K562 (cell line): ENCODE data around the gene GLRA3.
"Not testable (repeated sequence)": the region's sequence is repeated elsewhere in the genome, so short reads cannot be mapped to it uniquely, and the experiment has no call there.

Experiments
- CEBPB ChIP-seq: fragments of 450-650 bp; IDR thresholded peaks from 2 replicates; pipeline ENCODE4 v1.6.1; 2016; ENCODE audit warnings: missing genetic modification characterization, missing compliant biosample characterization
- CSDE1 ChIP-seq, 2 experiments: fragments of 450-650 bp; IDR thresholded peaks; 2 replicates each; pipeline ENCODE4 v1.6.1; 2016; ENCODE audit warnings: mild to moderate bottlenecking in 1 of 2
- ETV6 ChIP-seq, 3 experiments: fragments of 150-350 bp in 1 of 3; sonication (generic) in 1 of 3; formaldehyde crosslinking in 1 of 3; IDR thresholded peaks; 2 replicates each; pipeline versions ENCODE4 v1.6.1 to v1.8.0; 2014 to 2022; ENCODE audit warnings: borderline replicate concordance in 2 of 3, low read depth in 2 of 3, antibody characterized with exemption in 1 of 3, low read length in 1 of 3, mild to moderate bottlenecking in 1 of 3, missing genetic modification reagents in 1 of 3
- NRF1 ChIP-seq, 2 experiments: fragments of 450-650 bp; IDR thresholded peaks in 1 of 2; conservative IDR thresholded peaks in 1 of 2; 2 replicates each; pipeline ENCODE4 v1.6.1; 2014; ENCODE audit warnings: mild to moderate bottlenecking in 2 of 2
- POLR2A ChIP-seq: fragments of 450-650 bp; conservative IDR thresholded peaks from 2 replicates; pipeline ENCODE4 v1.6.1; 2016
- SMARCA4 ChIP-seq: fragments of 450-650 bp; IDR thresholded peaks from 2 replicates; pipeline ENCODE4 v1.6.1; 2016
- U2AF2 ChIP-seq: fragments of 200-400 bp; formaldehyde crosslinking; optimal IDR thresholded peaks from 2 replicates; pipeline ENCODE3; 2017; ENCODE audit warnings: low read depth, mild to moderate bottlenecking, low read length
- TF ChIP-seq, protein P1 (sequence below): fragments of 450-650 bp; IDR thresholded peaks from 2 replicates; pipeline ENCODE4 v1.7.1; 2018; ENCODE audit warnings: mild to moderate bottlenecking, low read depth; ENCODE audit not compliant: partially characterized antibody
- TF ChIP-seq, protein P2 (sequence below), 3 experiments: IDR thresholded peaks in 2 of 3; conservative IDR thresholded peaks in 1 of 3; 2 replicates each; pipeline ENCODE4 v1.5.1; 2011 to 2012; ENCODE audit warnings: low read length in 3 of 3, mild to moderate bottlenecking in 3 of 3, control low read depth in 2 of 3, improper control_type of control experiment in 1 of 3, inconsistent platforms in 1 of 3, low read depth in 1 of 3, mixed read lengths in 1 of 3, moderate library complexity in 1 of 3; ENCODE audit not compliant: insufficient read depth in 2 of 3
- TF ChIP-seq, protein P3 (sequence below): fragments of 450-650 bp; IDR thresholded peaks from 2 replicates; pipeline ENCODE4 v1.6.1; 2016
- TF ChIP-seq, protein P4 (sequence below): sonication (generic); formaldehyde crosslinking; IDR thresholded peaks from 2 replicates; pipeline ENCODE4 v1.8.1; 2022; ENCODE audit warnings: missing genetic modification reagents

DNA sequence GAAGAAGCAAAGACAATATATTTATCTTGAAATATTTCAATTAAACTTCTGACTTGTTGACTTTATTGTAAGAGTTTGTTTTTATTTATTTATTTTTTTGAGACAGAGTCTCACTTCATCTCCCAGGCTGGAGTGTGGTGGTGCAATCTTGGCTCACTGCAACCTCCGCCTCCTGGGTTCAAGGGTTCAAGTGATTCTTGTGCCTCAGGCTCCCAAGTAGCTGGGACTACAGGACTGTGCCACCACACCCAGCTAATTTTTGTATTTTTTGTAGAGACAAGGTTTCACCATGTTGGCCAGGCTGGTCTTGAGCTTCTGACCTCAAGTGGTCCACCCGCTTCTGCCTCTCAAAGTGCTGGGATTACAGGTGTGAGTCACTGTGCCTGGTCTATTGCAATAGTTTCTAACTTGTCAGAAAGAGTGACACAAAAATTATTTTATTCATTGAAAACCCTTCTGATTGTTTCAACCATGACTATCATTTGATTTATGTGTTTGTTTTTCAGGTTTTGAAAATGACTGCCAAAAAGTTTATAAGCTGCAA, 199.1 kb downstream of the GLRA3 start:
- TF ChIP-seq, protein P1, sequence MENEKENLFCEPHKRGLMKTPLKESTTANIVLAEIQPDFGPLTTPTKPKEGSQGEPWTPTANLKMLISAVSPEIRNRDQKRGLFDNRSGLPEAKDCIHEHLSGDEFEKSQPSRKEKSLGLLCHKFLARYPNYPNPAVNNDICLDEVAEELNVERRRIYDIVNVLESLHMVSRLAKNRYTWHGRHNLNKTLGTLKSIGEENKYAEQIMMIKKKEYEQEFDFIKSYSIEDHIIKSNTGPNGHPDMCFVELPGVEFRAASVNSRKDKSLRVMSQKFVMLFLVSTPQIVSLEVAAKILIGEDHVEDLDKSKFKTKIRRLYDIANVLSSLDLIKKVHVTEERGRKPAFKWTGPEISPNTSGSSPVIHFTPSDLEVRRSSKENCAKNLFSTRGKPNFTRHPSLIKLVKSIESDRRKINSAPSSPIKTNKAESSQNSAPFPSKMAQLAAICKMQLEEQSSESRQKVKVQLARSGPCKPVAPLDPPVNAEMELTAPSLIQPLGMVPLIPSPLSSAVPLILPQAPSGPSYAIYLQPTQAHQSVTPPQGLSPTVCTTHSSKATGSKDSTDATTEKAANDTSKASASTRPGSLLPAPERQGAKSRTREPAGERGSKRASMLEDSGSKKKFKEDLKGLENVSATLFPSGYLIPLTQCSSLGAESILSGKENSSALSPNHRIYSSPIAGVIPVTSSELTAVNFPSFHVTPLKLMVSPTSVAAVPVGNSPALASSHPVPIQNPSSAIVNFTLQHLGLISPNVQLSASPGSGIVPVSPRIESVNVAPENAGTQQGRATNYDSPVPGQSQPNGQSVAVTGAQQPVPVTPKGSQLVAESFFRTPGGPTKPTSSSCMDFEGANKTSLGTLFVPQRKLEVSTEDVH: not testable (repeated sequence)
- TF ChIP-seq, protein P2, sequence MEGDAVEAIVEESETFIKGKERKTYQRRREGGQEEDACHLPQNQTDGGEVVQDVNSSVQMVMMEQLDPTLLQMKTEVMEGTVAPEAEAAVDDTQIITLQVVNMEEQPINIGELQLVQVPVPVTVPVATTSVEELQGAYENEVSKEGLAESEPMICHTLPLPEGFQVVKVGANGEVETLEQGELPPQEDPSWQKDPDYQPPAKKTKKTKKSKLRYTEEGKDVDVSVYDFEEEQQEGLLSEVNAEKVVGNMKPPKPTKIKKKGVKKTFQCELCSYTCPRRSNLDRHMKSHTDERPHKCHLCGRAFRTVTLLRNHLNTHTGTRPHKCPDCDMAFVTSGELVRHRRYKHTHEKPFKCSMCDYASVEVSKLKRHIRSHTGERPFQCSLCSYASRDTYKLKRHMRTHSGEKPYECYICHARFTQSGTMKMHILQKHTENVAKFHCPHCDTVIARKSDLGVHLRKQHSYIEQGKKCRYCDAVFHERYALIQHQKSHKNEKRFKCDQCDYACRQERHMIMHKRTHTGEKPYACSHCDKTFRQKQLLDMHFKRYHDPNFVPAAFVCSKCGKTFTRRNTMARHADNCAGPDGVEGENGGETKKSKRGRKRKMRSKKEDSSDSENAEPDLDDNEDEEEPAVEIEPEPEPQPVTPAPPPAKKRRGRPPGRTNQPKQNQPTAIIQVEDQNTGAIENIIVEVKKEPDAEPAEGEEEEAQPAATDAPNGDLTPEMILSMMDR (IDR thresholded peaks at IDR 0.05 in 2 of 3, conservative IDR thresholded peaks at IDR 0.05 in 1 of 3; ENCODE audit: insufficient read depth in 2 of 3, low read depth in 1 of 3, low read length in 3 of 3): not testable (repeated sequence)
- not testable (repeated sequence) for TF ChIP-seq NRF1 (conservative IDR thresholded peaks at IDR 0.05 in 1 of 2, IDR thresholded peaks at IDR 0.05 in 1 of 2); CSDE1 (IDR thresholded peaks at IDR 0.05); SMARCA4; ETV6 (IDR thresholded peaks at IDR 0.05; ENCODE audit: borderline replicate concordance in 1 of 2, low read depth in 2 of 2, low read length in 1 of 2); ETV6 (CRISPR knock-in tag; IDR thresholded peaks at IDR 0.05; ENCODE audit: borderline replicate concordance); CEBPB (tag); POLR2A; U2AF2
- TF ChIP-seq, protein P3, sequence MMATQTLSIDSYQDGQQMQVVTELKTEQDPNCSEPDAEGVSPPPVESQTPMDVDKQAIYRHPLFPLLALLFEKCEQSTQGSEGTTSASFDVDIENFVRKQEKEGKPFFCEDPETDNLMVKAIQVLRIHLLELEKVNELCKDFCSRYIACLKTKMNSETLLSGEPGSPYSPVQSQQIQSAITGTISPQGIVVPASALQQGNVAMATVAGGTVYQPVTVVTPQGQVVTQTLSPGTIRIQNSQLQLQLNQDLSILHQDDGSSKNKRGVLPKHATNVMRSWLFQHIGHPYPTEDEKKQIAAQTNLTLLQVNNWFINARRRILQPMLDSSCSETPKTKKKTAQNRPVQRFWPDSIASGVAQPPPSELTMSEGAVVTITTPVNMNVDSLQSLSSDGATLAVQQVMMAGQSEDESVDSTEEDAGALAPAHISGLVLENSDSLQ: not testable (repeated sequence)
- TF ChIP-seq, protein P4, sequence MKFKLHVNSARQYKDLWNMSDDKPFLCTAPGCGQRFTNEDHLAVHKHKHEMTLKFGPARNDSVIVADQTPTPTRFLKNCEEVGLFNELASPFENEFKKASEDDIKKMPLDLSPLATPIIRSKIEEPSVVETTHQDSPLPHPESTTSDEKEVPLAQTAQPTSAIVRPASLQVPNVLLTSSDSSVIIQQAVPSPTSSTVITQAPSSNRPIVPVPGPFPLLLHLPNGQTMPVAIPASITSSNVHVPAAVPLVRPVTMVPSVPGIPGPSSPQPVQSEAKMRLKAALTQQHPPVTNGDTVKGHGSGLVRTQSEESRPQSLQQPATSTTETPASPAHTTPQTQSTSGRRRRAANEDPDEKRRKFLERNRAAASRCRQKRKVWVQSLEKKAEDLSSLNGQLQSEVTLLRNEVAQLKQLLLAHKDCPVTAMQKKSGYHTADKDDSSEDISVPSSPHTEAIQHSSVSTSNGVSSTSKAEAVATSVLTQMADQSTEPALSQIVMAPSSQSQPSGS (CRISPR knock-in tag): not testable (repeated sequence)
